Endothelial cell of umbilical vein (primary cell): ENCODE measurements around the gene ATP13A5.

Experiments
- CTCF ChIP-seq, 2 donors: IDR thresholded peaks; 1 replicate in 1 of 2; 2 replicates in 1 of 2; pipeline ENCODE4 v1.5.1; 2011; ENCODE audit warnings: low read length in 2 of 2, mild to moderate bottlenecking in 2 of 2, moderate library complexity in 2 of 2, control low read depth in 1 of 2, inconsistent platforms in 1 of 2, low read depth in 1 of 2; ENCODE audit not compliant: insufficient read depth in 1 of 2; ENCODE audit errors: extremely low read depth in 1 of 2
- EZH2 ChIP-seq: IDR thresholded peaks from 2 replicates; pipeline ENCODE4 v1.6.1; 2012; ENCODE audit warnings: borderline replicate concordance, low read depth, mild to moderate bottlenecking, moderate library complexity, low read length, inconsistent platforms; ENCODE audit not compliant: severe bottlenecking
- MAX ChIP-seq: IDR thresholded peaks from 2 replicates; pipeline ENCODE4 v1.6.1; 2011; ENCODE audit not compliant: insufficient read depth, insufficient read length
- POLR2A ChIP-seq: IDR thresholded peaks from 2 replicates; pipeline ENCODE4 v1.6.1; 2012; ENCODE audit warnings: low read depth, mild to moderate bottlenecking, control low read depth, low read length
- POLR2AphosphoS5 ChIP-seq: IDR thresholded peaks from 2 replicates; pipeline ENCODE4 v1.6.1; 2012; ENCODE audit warnings: low read depth, mild to moderate bottlenecking, control low read depth, low read length, moderate library complexity; ENCODE audit not compliant: insufficient read depth

- TF ChIP-seq CTCF (IDR thresholded peaks at IDR 0.05; ENCODE audit: extremely low read depth in 1 of 2, insufficient read depth in 1 of 2, low read depth in 1 of 2, low read length in 2 of 2) (no peak), POLR2A (no peak), EZH2 (no peak), MAX (no peak), POLR2AphosphoS5 (no peak)
These were observed 129.6 kb downstream of the ATP13A5 start for GRCh38 chr3:193248848-193249468.
